ENCODE measurements around the gene SUPT5H. TPM values are rescaled to one million over a fixed set of nuclear protein-coding genes. Genes with fewer than 3 reads are reported as not detected.

SUPT5H gene
- total RNA-seq, 2 donors from 2014 or later: 79.8 to 246 TPM

DNA sequence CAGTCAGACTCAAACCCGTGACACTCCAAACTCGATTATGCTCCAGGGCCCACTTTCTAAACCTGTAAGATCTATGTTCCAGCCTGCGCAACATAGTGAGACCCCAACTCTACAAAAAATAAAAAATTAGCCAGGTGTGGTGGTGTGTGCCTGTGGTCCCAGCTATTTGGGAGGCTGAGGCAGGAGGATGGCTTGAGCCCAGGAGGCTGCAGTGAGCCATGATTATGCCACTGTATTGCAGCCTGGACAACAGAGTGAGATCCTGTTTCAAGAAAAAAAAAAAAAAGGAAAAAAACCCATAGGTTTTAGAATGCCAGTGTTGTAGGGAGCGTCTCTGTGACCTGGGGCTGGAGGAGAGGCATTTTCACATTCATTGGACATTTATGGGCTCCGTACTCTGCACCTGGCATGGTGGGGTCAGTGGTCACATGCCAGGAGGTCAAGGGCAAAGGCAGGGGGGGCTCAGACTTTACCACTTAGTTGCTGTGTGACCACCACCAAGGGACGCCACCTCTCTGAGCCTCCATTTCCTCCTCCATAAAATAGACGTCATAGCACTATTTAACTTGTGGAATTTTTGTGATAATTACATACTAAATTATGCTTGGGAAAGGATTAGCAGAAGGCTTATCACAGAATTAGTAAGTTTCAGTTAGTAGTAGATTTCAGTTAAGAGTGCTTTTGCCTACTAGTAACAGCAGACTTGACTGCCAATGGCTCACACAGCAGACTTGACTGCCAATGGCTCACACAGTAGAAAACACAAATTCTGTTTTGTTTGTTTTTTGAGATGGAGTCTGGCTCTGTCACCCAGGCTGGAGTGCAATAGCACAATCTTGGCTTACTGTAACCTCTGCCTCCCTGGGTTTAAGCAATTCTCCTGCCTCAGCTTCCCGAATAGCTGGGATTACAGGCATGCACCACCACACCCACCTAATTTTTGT lies 75.4 kb downstream of the SUPT5H start:
- no peaks in the 10 kb centered on the region for H3K27me3 ChIP-seq (replicated peaks; ENCODE audit: insufficient read depth)
- intact Hi-C loops (cut with DNase I): no loop called here
- no peaks in the 10 kb centered on the region for H3K36me3 ChIP-seq
- H3K9me3 ChIP-seq: no peaks in the 10 kb centered on the region
- no peak overlapping the region for H3K27ac ChIP-seq
- no peaks in the 10 kb centered on the region for H3K4me1 ChIP-seq (replicated peaks)
- no peak overlapping the region for H3K4me3 ChIP-seq
- WGBS: 90% methylated on average over 8 of the region's 8 CpGs
- no peak for DNase-seq (ENCODE audit: low spot score)
- no peak for TF ChIP-seq POLR2AphosphoS5 (IDR thresholded peaks at IDR 0.05)

DNA sequence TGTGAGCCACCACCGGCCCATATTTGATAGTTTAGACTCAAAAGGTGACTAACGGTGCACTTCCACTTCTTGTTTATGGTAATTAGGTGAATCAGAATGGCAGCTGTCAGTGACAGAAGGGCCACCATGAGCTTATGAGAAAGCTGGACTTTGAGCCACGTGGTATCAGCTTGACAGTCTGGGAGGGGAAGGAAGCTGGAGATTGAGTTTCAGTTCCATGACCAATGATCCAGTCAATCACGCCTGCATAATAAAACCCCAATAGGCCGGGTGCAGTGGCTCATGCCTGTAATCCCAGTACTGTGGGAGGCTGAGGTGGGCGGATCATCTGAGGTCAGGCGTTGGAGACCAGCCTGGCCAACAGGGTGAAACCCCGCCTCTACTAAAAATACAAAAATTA lies 79.1 kb downstream of the SUPT5H start:
- no peaks in the 10 kb centered on the region for H3K9me3 ChIP-seq
- H3K27ac ChIP-seq: no peak overlapping the region
- WGBS: 83% methylated on average over 8 of the region's 8 CpGs
- no peaks in the 10 kb centered on the region for H3K36me3 ChIP-seq
- no peak overlapping the region for H3K4me3 ChIP-seq
- no peaks in the 10 kb centered on the region for H3K27me3 ChIP-seq (replicated peaks; ENCODE audit: insufficient read depth)
- no peak for TF ChIP-seq POLR2A (IDR thresholded peaks at IDR 0.05)
- intact Hi-C loops (cut with DNase I): no loop called here
- DNase-seq (ENCODE audit: low spot score): no peak
- H3K4me1 ChIP-seq (replicated peaks): no peaks in the 10 kb centered on the region

DNA sequence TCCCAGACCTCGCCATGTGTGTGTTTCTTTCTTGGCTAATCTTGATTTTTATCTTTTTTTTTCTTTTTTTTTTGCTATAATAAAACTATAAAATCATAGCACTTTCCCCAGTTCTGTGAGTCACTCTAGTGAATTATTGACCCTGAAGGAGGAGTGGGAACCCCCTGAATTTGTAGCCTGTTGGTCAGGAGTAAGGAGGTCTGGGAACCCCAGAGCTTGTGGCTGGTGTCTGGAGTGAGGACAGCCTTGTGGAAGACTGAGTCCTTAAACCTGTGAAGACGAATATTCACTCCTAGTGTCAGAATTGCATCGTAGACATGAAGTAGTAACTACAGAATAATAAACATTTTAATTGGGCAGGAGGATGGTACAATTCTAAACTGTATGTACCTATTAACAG lies 79.8 kb downstream of the SUPT5H start:
- no peak overlapping the region for H3K4me3 ChIP-seq
- no peak overlapping the region for H3K27ac ChIP-seq
- no peak for DNase-seq (ENCODE audit: low spot score)
- TF ChIP-seq POLR2A (IDR thresholded peaks at IDR 0.05) (no peak), POLR2AphosphoS5 (IDR thresholded peaks at IDR 0.05) (no peak)
- TF ChIP-seq, protein P1, sequence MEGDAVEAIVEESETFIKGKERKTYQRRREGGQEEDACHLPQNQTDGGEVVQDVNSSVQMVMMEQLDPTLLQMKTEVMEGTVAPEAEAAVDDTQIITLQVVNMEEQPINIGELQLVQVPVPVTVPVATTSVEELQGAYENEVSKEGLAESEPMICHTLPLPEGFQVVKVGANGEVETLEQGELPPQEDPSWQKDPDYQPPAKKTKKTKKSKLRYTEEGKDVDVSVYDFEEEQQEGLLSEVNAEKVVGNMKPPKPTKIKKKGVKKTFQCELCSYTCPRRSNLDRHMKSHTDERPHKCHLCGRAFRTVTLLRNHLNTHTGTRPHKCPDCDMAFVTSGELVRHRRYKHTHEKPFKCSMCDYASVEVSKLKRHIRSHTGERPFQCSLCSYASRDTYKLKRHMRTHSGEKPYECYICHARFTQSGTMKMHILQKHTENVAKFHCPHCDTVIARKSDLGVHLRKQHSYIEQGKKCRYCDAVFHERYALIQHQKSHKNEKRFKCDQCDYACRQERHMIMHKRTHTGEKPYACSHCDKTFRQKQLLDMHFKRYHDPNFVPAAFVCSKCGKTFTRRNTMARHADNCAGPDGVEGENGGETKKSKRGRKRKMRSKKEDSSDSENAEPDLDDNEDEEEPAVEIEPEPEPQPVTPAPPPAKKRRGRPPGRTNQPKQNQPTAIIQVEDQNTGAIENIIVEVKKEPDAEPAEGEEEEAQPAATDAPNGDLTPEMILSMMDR (IDR thresholded peaks at IDR 0.05): no peak
- no peaks in the 10 kb centered on the region for H3K4me1 ChIP-seq (replicated peaks)
- no peaks in the 10 kb centered on the region for H3K27me3 ChIP-seq (replicated peaks; ENCODE audit: insufficient read depth)
- H3K36me3 ChIP-seq: no peaks in the 10 kb centered on the region
- intact Hi-C loops (cut with DNase I): no loop called here
- no peaks in the 10 kb centered on the region for H3K9me3 ChIP-seq
- WGBS: 97% methylated on average over 3 of the region's 3 CpGs

Small RNAs within 50 kb of the gene (microRNA-seq; reads per million reads assigned to microRNA genes)
- gene MIR4530: 0.34 reads per million

Small RNAs within 50 kb of the gene (small RNA-seq; reads per million reads assigned to genes)
- 0 reads per million in 2 donors for gene MIR4530

Other genes with a start within 250 kb of the SUPT5H start
- gene NCCRP1, start 248.6 kb upstream of the SUPT5H start, total RNA-seq: 1 to 10 TPM; 1.4 to 2.7 TPM
- gene SYCN, start 241.3 kb upstream of the SUPT5H start, total RNA-seq: 100 to 1,000 TPM in 1 of 2 donors, not detected in 1; 165 TPM
- gene IFNL3, start 200.6 kb upstream of the SUPT5H start, total RNA-seq: not detected
- not detected for gene IFNL4, start 196.7 kb upstream of the SUPT5H start, total RNA-seq
- not detected for gene IFNL2, start 177.2 kb upstream of the SUPT5H start, total RNA-seq
- not detected for gene IFNL1, start 149.2 kb upstream of the SUPT5H start, total RNA-seq
- gene LRFN1, start 124.7 kb upstream of the SUPT5H start, total RNA-seq: 1 to 10 TPM; 4.2 to 5.6 TPM
- 10 to 100 TPM in 1 of 2 donors, 1 to 10 TPM in 1; 1.5 to 10.2 TPM for gene GMFG, start 109.5 kb upstream of the SUPT5H start, total RNA-seq
- 100 to 1,000 TPM; 133 to 227 TPM for gene SAMD4B, start 103.2 kb upstream of the SUPT5H start, total RNA-seq
- gene PAF1, start 54.5 kb upstream of the SUPT5H start, total RNA-seq: 10 to 100 TPM; 47.5 to 63.6 TPM
- 10 to 100 TPM; 50.2 to 56.4 TPM for gene MED29, start 54.2 kb upstream of the SUPT5H start, total RNA-seq
- gene ZFP36, start 38.7 kb upstream of the SUPT5H start, total RNA-seq: 100 to 1,000 TPM in 1 of 2 donors, 10 to 100 TPM in 1; 96.5 to 170 TPM
- 10 to 100 TPM; 14.4 to 21.1 TPM for gene PLEKHG2, start 32.9 kb upstream of the SUPT5H start, total RNA-seq
- 1,000 to 10,000 TPM; 1,162 to 1,716 TPM for gene RPS16, start 9.6 kb upstream of the SUPT5H start, total RNA-seq
- gene TIMM50, start 35.3 kb downstream of the SUPT5H start, total RNA-seq: 10 to 100 TPM; 54.1 to 75.5 TPM
- gene DLL3, start 53.4 kb downstream of the SUPT5H start, total RNA-seq: 1 to 10 TPM in 1 of 2 donors, not detected in 1; 6.3 TPM
- not detected for gene SELENOV, start 69.6 kb downstream of the SUPT5H start, total RNA-seq
- 1 to 10 TPM; 2.6 to 4.5 TPM for gene EID2B, start 87.3 kb downstream of the SUPT5H start, total RNA-seq
- gene EID2, start 94.6 kb downstream of the SUPT5H start, total RNA-seq: 10 to 100 TPM; 21.1 to 25.3 TPM
- not detected for gene LGALS13, start 156.9 kb downstream of the SUPT5H start, total RNA-seq
- not detected for gene LGALS16, start 210.3 kb downstream of the SUPT5H start, total RNA-seq

Measured in prostate gland (tissue), 2 donors.